ENCODE measurements around the gene FNDC3B.

Gene FNDC3B

GRCh38 chr3:172415323-172415722, 375.9 kb downstream of the FNDC3B start:
- Histone ChIP-seq H3K36me3 (ENCODE audit: control insufficient read depth in 4 of 4, insufficient read depth in 4 of 4, low read length in 3 of 4) (no peaks in the 10 kb centered on the region), H3K4me3 (ENCODE audit: control insufficient read depth in 1 of 7, extremely low read depth in 1 of 7, insufficient read depth in 4 of 7, low read depth in 2 of 7, low read length in 6 of 7) (no peak overlapping the region), H3K27ac (ENCODE audit: insufficient read depth in 1 of 2, low read depth in 1 of 2, low read length in 2 of 2, poor library complexity in 1 of 2, severe bottlenecking in 2 of 2) (no peak overlapping the region), H3K4me1 (ENCODE audit: control extremely low read depth in 1 of 4, control insufficient read depth in 4 of 4, insufficient read depth in 4 of 4, low read length in 3 of 4) (no peaks in the 10 kb centered on the region), H3K27me3 (replicated peaks in 2 of 5; ENCODE audit: control insufficient read depth in 4 of 5, insufficient read depth in 5 of 5, low read length in 4 of 5) (peaks cover 0 to 6% (median 0%) of the 10 kb centered on the region in 5 experiments), H3K9me3 (ENCODE audit: control extremely low read depth in 1 of 5, control insufficient read depth in 4 of 5, insufficient read depth in 2 of 5, low read depth in 1 of 5, low read length in 4 of 5) (peaks cover 0 to 7% (median 0%) of the 10 kb centered on the region in 5 experiments)
- WGBS (ENCODE audit: insufficient coverage): 53% methylated on average over 3 of the region's 5 CpGs
- CTCF ChIA-PET: interaction anchor here (1.3 kb wide), 1 partner anchor 39 kb away, joined by 3 read pairs; no protein-coding TSS in a partner anchor
- DNase-seq: peak in 2 of 3 donors; percentile 56 to 61
- POLR2A ChIA-PET: no interaction called here

DNA sequence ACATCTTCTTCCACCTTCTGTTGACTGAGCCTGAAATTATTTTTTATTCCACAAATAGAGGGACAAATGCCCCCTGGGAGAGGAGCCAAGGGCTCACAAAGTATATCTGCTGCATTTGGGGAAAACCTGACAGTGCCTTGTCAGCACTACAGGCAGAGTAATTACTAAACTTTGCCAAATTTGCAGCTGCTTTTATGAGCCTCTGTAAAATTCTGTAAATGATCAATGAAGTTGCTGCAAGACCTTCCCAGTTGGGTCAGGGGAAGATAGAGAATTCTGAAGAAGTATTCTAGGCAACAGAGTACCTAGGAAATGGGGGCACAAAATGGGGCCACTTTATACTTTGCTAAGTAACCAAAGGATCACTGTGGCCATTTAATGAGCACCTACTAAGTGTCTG, 398.3 kb downstream of the FNDC3B start:
- ChIA-PET POLR2A (no interaction called here), CTCF (no interaction called here)
- H3K36me3 ChIP-seq (ENCODE audit: control insufficient read depth in 4 of 4, insufficient read depth in 4 of 4, low read length in 3 of 4): no peaks in the 10 kb centered on the region
- H3K4me1 ChIP-seq (ENCODE audit: control extremely low read depth in 1 of 4, control insufficient read depth in 4 of 4, insufficient read depth in 4 of 4, low read length in 3 of 4): no peaks in the 10 kb centered on the region
- peaks cover 0 to 7% (median 0%) of the 10 kb centered on the region in 5 experiments for H3K9me3 ChIP-seq (ENCODE audit: control extremely low read depth in 1 of 5, control insufficient read depth in 4 of 5, insufficient read depth in 2 of 5, low read depth in 1 of 5, low read length in 4 of 5)
- H3K4me3 ChIP-seq (ENCODE audit: control insufficient read depth in 1 of 7, extremely low read depth in 1 of 7, insufficient read depth in 4 of 7, low read depth in 2 of 7, low read length in 6 of 7): no peak overlapping the region
- H3K27ac ChIP-seq (ENCODE audit: insufficient read depth in 1 of 2, low read depth in 1 of 2, low read length in 2 of 2, poor library complexity in 1 of 2, severe bottlenecking in 2 of 2): no peak overlapping the region
- H3K27me3 ChIP-seq (replicated peaks in 2 of 5; ENCODE audit: control insufficient read depth in 4 of 5, insufficient read depth in 5 of 5, low read length in 4 of 5): peaks cover 0 to 2% (median 0%) of the 10 kb centered on the region in 5 experiments
- no peak for DNase-seq

DNA sequence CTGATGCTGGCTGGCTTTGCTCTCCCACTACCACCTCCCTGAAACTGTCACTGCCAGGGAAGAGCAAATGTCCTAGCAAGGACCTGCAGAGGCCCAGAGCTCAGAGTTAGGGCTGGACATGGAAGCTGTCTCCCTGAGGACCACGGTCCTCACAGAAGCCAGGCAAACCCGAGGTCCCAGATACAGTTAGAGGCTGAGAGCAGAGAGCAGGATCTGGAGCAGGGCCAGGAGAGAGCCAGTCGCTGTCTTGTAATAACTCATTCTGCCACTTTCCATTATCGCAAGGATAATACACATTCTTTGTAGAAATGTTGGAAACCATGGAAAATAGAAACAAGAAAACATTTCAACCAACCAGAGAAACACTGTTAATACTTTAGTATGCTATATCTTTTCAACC, 398.8 kb downstream of the FNDC3B start:
- Histone ChIP-seq H3K27ac (ENCODE audit: insufficient read depth in 1 of 2, low read depth in 1 of 2, low read length in 2 of 2, poor library complexity in 1 of 2, severe bottlenecking in 2 of 2) (no peak overlapping the region), H3K9me3 (ENCODE audit: control extremely low read depth in 1 of 5, control insufficient read depth in 4 of 5, insufficient read depth in 2 of 5, low read depth in 1 of 5, low read length in 4 of 5) (peaks cover 0 to 3% (median 0%) of the 10 kb centered on the region in 5 experiments), H3K36me3 (ENCODE audit: control insufficient read depth in 4 of 4, insufficient read depth in 4 of 4, low read length in 3 of 4) (no peaks in the 10 kb centered on the region), H3K4me1 (ENCODE audit: control extremely low read depth in 1 of 4, control insufficient read depth in 4 of 4, insufficient read depth in 4 of 4, low read length in 3 of 4) (no peaks in the 10 kb centered on the region), H3K27me3 (replicated peaks in 2 of 5; ENCODE audit: control insufficient read depth in 4 of 5, insufficient read depth in 5 of 5, low read length in 4 of 5) (peaks cover 0 to 2% (median 0%) of the 10 kb centered on the region in 5 experiments), H3K4me3 (ENCODE audit: control insufficient read depth in 1 of 7, extremely low read depth in 1 of 7, insufficient read depth in 4 of 7, low read depth in 2 of 7, low read length in 6 of 7) (no peak overlapping the region)
- 44% methylated on average over 2 of the region's 4 CpGs for whole genome bisulfite sequencing (ENCODE audit: insufficient coverage)
- CTCF ChIA-PET: no interaction called here
- DNase-seq: no peak
- POLR2A ChIA-PET: no interaction called here

GRCh38 chr3:172441581-172441980, 402.2 kb downstream of the FNDC3B start:
- Histone ChIP-seq H3K36me3 (ENCODE audit: control insufficient read depth in 4 of 4, insufficient read depth in 4 of 4, low read length in 3 of 4) (no peaks in the 10 kb centered on the region), H3K9me3 (ENCODE audit: control extremely low read depth in 1 of 5, control insufficient read depth in 4 of 5, insufficient read depth in 2 of 5, low read depth in 1 of 5, low read length in 4 of 5) (no peaks in the 10 kb centered on the region), H3K27ac (ENCODE audit: insufficient read depth in 1 of 2, low read depth in 1 of 2, low read length in 2 of 2, poor library complexity in 1 of 2, severe bottlenecking in 2 of 2) (no peak overlapping the region), H3K27me3 (replicated peaks in 2 of 5; ENCODE audit: control insufficient read depth in 4 of 5, insufficient read depth in 5 of 5, low read length in 4 of 5) (peaks cover 5 to 19% (median 11%) of the 10 kb centered on the region in 5 experiments), H3K4me3 (ENCODE audit: control insufficient read depth in 1 of 7, extremely low read depth in 1 of 7, insufficient read depth in 4 of 7, low read depth in 2 of 7, low read length in 6 of 7) (no peak overlapping the region), H3K4me1 (ENCODE audit: control extremely low read depth in 1 of 4, control insufficient read depth in 4 of 4, insufficient read depth in 4 of 4, low read length in 3 of 4) (no peaks in the 10 kb centered on the region)
- WGBS (ENCODE audit: insufficient coverage): no CpG with 5 or more reads among the region's 5 CpGs
- DNase-seq: no peak
- ChIA-PET CTCF (no interaction called here), POLR2A (no interaction called here)

- CTCF ChIA-PET: no interaction called here
- Histone ChIP-seq H3K9me3 (ENCODE audit: control extremely low read depth in 1 of 5, control insufficient read depth in 4 of 5, insufficient read depth in 2 of 5, low read depth in 1 of 5, low read length in 4 of 5) (no peaks in the 10 kb centered on the region), H3K27ac (ENCODE audit: insufficient read depth in 1 of 2, low read depth in 1 of 2, low read length in 2 of 2, poor library complexity in 1 of 2, severe bottlenecking in 2 of 2) (no peak overlapping the region), H3K4me3 (ENCODE audit: control insufficient read depth in 1 of 7, extremely low read depth in 1 of 7, insufficient read depth in 4 of 7, low read depth in 2 of 7, low read length in 6 of 7) (no peak overlapping the region), H3K4me1 (ENCODE audit: control extremely low read depth in 1 of 4, control insufficient read depth in 4 of 4, insufficient read depth in 4 of 4, low read length in 3 of 4) (peaks cover 0 to 2% (median under 1%) of the 10 kb centered on the region in 4 experiments), H3K27me3 (replicated peaks in 2 of 5; ENCODE audit: control insufficient read depth in 4 of 5, insufficient read depth in 5 of 5, low read length in 4 of 5) (peaks cover 12 to 29% (median 21%) of the 10 kb centered on the region in 5 experiments), H3K36me3 (ENCODE audit: control insufficient read depth in 4 of 4, insufficient read depth in 4 of 4, low read length in 3 of 4) (no peaks in the 10 kb centered on the region)
- POLR2A ChIA-PET: no interaction called here
- DNase-seq: no peak
- no CpG with 5 or more reads among the region's 1 CpG for WGBS (ENCODE audit: insufficient coverage)
Measured at GRCh38 chr3:172442606-172443005, 403.2 kb downstream of the FNDC3B start.

- Histone ChIP-seq H3K36me3 (ENCODE audit: control insufficient read depth in 4 of 4, insufficient read depth in 4 of 4, low read length in 3 of 4) (no peaks in the 10 kb centered on the region), H3K27me3 (replicated peaks in 2 of 5; ENCODE audit: control insufficient read depth in 4 of 5, insufficient read depth in 5 of 5, low read length in 4 of 5) (peaks cover 13 to 52% (median 42%) of the 10 kb centered on the region in 5 experiments)
- 79% methylated on average over 5 of the region's 6 CpGs for WGBS (ENCODE audit: insufficient coverage)
Measured at GRCh38 chr3:172444821-172445220, 405.4 kb downstream of the FNDC3B start.

GRCh38 chr3:172446198-172446597, 406.8 kb downstream of the FNDC3B start:
- Histone ChIP-seq H3K4me1 (ENCODE audit: control extremely low read depth in 1 of 4, control insufficient read depth in 4 of 4, insufficient read depth in 4 of 4, low read length in 3 of 4) (peaks cover 0 to 18% (median 10%) of the 10 kb centered on the region in 4 experiments), H3K27me3 (replicated peaks in 2 of 5; ENCODE audit: control insufficient read depth in 4 of 5, insufficient read depth in 5 of 5, low read length in 4 of 5) (peaks cover 21 to 61% (median 48%) of the 10 kb centered on the region in 5 experiments), H3K4me3 (ENCODE audit: control insufficient read depth in 1 of 7, extremely low read depth in 1 of 7, insufficient read depth in 4 of 7, low read depth in 2 of 7, low read length in 6 of 7) (no peak overlapping the region), H3K27ac (ENCODE audit: insufficient read depth in 1 of 2, low read depth in 1 of 2, low read length in 2 of 2, poor library complexity in 1 of 2, severe bottlenecking in 2 of 2) (no peak overlapping the region), H3K9me3 (ENCODE audit: control extremely low read depth in 1 of 5, control insufficient read depth in 4 of 5, insufficient read depth in 2 of 5, low read depth in 1 of 5, low read length in 4 of 5) (peaks cover 0 to 8% (median 0%) of the 10 kb centered on the region in 5 experiments), H3K36me3 (ENCODE audit: control insufficient read depth in 4 of 4, insufficient read depth in 4 of 4, low read length in 3 of 4) (no peaks in the 10 kb centered on the region)
- no peak for DNase-seq
- 93% methylated on average over 2 of the region's 3 CpGs for WGBS (ENCODE audit: insufficient coverage)
- ChIA-PET POLR2A (no interaction called here), CTCF (no interaction called here)

More at GRCh38 chr3:172444821-172445220, 405.4 kb downstream of the FNDC3B start:
- no peak overlapping the region for H3K4me3 ChIP-seq (ENCODE audit: control insufficient read depth in 1 of 7, extremely low read depth in 1 of 7, insufficient read depth in 4 of 7, low read depth in 2 of 7, low read length in 6 of 7)
- DNase-seq: peak; percentile 8 to 54 (median 20)
- H3K27ac ChIP-seq (ENCODE audit: insufficient read depth in 1 of 2, low read depth in 1 of 2, low read length in 2 of 2, poor library complexity in 1 of 2, severe bottlenecking in 2 of 2): no peak overlapping the region
- peaks cover 0 to 17% (median 9%) of the 10 kb centered on the region in 4 experiments for H3K4me1 ChIP-seq (ENCODE audit: control extremely low read depth in 1 of 4, control insufficient read depth in 4 of 4, insufficient read depth in 4 of 4, low read length in 3 of 4)
- CTCF ChIA-PET: interaction anchor here (0.7 to 1.2 kb wide), 4 partner anchors 9 to 17 kb away, joined by 3 read pairs; no protein-coding TSS in a partner anchor
- POLR2A ChIA-PET: no interaction called here
- peaks cover 0 to 8% (median 0%) of the 10 kb centered on the region in 5 experiments for H3K9me3 ChIP-seq (ENCODE audit: control extremely low read depth in 1 of 5, control insufficient read depth in 4 of 5, insufficient read depth in 2 of 5, low read depth in 1 of 5, low read length in 4 of 5)
